Measurements from ENCODE around the gene LCN2.
"Not testable (repeated sequence)": the region's sequence is repeated elsewhere in the genome, so short reads cannot be mapped to it uniquely, and the experiment has no call there.

LCN2 gene

GRCh38 chr9:128149001-128149701 lies at the start of gene LCN2:
Gene LCN2, plus strand, starts transcription at chr9:128149453. Its CDS starts 73 bp downstream, at chr9:128149526.
- peak within 1 kb of the TSS; percentile 98 for H3K27ac ChIP-seq
- peak; percentile 84 for DNase-seq (ENCODE audit: low read depth, low spot score)

DNA sequence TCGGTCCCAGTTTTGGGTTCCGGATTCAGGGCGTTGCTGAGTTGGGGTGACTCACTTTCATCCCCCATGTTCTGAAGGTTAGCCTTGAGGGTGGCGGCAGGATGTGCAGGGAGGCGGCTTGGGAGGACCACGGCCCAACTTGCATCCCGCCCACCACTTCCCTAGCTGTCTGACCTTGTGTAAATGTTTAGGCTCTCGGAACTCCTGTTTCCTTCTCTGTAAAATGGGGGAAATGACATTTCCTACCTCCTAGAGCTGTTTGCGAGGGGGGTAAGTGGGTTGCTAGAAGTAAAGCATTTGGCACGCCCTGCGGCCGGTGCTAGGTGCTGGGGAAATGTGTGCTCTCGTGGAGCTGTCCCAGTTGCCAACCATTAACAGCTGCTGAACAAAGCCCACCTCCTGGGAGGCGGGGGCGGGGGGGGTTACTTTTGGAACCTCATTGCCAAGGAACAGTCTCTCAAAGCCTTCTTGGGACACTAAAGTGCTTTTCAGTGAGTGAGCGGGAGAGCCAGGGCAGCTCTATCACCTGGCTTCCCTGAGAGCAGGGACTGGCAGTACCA lies 49.2 kb upstream of the LCN2 start:
- DNase-seq (ENCODE audit: low read depth, low spot score) = no peak
- H3K27ac ChIP-seq = peak overlapping the region; percentile 88

GRCh38 chr9:128100581-128100980 lies 48.7 kb upstream of the LCN2 start:
- peak overlapping the region; percentile 88 for H3K27ac ChIP-seq
- DNase-seq (ENCODE audit: low read depth, low spot score) = no peak

DNA sequence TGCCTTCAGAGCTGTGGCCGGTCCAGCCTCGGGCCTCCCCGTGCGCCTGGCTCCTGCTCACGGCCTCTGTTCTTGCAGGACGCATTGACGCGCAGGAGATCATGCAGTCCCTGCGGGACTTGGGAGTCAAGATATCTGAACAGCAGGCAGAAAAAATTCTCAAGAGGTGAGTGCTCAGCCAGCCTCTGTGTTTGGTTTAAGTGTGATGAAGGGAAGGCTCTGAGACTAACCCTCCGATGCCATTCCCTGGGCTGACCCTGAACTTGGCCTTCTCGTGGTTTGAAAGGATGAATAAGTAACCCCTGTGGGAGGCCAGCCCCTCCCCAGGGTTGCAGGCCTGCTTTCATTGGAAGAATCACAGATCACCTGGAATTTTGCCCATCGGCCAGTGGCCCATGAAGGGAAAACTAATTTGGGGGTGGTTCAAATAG lies 48.0 kb upstream of the LCN2 start:
- H3K27ac ChIP-seq = no peak overlapping the region
- DNase-seq (ENCODE audit: low read depth, low spot score) = no peak

DNA sequence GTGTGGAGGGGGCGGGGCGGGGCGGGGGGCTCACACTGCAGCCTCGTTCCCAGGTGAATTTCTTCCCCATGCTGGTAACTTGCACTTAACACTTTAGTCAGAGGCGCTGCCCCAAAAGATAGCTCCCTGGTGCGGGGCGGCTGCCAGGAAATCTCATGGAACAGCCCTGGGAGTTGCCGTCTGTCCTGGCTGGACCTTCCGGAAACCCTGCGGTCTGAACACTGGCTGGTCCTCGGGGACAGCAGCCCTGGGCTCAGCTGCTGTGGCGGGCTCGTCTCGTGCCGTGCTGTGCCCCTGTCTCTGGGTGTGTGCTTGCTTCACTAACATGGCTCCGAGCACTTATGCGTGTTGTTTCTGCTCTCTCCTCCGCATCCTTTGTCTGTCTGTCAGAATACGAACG lies 47.6 kb upstream of the LCN2 start:
- no peak overlapping the region for H3K27ac ChIP-seq
- DNase-seq (ENCODE audit: low read depth, low spot score) = no peak

GRCh38 chr9:128102196-128102595 lies 47.1 kb upstream of the LCN2 start:
- no peak for DNase-seq (ENCODE audit: low read depth, low spot score)
- H3K27ac ChIP-seq = no peak overlapping the region

GRCh38 chr9:128102861-128103588 lies 46.2 kb upstream of the LCN2 start:
- no peak for DNase-seq (ENCODE audit: low read depth, low spot score)

GRCh38 chr9:128103589-128103962 lies 45.7 kb upstream of the LCN2 start:
- DNase-seq (ENCODE audit: low read depth, low spot score) = no peak
- no peak overlapping the region for H3K27ac ChIP-seq

More at GRCh38 chr9:128102861-128103588, 46.2 kb upstream of the LCN2 start:
- no peak overlapping the region for H3K27ac ChIP-seq

- no peak for DNase-seq (ENCODE audit: low read depth, low spot score)
- H3K27ac ChIP-seq = no peak overlapping the region
These were observed 45.1 kb upstream of the LCN2 start for GRCh38 chr9:128104171-128104618.

- no peak overlapping the region for H3K27ac ChIP-seq
- DNase-seq (ENCODE audit: low read depth, low spot score) = no peak
These were observed 43.6 kb upstream of the LCN2 start for GRCh38 chr9:128105538-128106175.

DNA sequence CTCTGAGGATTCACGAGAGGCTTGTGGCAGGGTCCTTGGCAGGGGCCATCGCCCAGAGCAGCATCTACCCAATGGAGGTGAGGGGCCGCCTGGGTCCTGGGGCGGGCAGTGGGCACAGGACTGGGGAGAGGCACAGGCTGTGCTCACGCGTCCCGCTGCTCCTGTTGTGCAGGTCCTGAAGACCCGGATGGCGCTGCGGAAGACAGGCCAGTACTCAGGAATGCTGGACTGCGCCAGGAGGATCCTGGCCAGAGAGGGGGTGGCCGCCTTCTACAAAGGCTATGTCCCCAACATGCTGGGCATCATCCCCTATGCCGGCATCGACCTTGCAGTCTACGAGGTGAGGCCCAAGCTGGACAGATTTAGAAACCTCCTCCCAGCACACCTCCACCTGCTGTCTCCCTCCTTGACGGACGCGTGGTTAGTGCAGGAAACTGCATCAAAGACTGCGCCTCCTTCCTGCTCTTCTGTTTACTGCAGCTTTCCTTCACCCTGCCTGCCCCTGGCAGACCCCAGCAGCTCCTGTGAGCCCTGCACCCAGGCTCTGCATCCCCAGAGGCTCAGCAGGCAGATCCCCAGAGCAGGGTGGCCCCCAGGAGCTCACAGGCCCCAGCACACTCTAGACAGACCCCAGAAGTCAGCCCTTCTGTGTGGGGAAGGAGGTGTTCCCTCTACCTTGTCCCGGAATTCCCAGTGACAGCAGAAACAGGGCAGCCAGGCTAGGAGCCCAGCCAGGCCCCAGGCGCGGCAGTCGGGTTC lies 42.9 kb upstream of the LCN2 start:
- DNase-seq (ENCODE audit: low read depth, low spot score) = no peak
- no peak overlapping the region for H3K27ac ChIP-seq

- no peak overlapping the region for H3K27ac ChIP-seq
- no peak for DNase-seq (ENCODE audit: low read depth, low spot score)
These were observed 42.2 kb upstream of the LCN2 start for GRCh38 chr9:128106940-128107467.

DNA sequence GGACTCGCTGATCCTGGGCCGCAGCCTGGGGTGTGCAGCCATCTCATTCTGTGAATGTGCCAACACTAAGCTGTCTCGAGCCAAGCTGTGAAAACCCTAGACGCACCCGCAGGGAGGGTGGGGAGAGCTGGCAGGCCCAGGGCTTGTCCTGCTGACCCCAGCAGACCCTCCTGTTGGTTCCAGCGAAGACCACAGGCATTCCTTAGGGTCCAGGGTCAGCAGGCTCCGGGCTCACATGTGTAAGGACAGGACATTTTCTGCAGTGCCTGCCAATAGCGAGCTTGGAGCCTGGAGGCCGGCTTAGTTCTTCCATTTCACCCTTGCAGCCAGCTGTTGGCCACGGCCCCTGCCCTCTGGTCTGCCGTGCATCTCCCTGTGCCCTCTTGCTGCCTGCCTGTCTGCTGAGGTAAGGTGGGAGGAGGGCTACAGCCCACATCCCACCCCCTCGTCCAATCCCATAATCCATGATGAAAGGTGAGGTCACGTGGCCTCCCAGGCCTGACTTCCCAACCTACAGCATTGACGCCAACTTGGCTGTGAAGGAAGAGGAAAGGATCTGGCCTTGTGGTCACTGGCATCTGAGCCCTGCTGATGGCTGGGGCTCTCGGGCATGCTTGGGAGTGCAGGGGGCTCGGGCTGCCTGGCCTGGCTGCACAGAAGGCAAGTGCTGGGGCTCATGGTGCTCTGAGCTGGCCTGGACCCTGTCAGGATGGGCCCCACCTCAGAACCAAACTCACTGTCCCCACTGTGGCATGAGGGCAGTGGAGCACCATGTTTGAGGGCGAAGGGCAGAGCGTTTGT lies 41.6 kb upstream of the LCN2 start:
- no peak overlapping the region for H3K27ac ChIP-seq
- no peak for DNase-seq (ENCODE audit: low read depth, low spot score)

GRCh38 chr9:128108269-128109049 lies 40.8 kb upstream of the LCN2 start:
- DNase-seq (ENCODE audit: low read depth, low spot score) = no peak
- H3K27ac ChIP-seq = no peak overlapping the region

DNA sequence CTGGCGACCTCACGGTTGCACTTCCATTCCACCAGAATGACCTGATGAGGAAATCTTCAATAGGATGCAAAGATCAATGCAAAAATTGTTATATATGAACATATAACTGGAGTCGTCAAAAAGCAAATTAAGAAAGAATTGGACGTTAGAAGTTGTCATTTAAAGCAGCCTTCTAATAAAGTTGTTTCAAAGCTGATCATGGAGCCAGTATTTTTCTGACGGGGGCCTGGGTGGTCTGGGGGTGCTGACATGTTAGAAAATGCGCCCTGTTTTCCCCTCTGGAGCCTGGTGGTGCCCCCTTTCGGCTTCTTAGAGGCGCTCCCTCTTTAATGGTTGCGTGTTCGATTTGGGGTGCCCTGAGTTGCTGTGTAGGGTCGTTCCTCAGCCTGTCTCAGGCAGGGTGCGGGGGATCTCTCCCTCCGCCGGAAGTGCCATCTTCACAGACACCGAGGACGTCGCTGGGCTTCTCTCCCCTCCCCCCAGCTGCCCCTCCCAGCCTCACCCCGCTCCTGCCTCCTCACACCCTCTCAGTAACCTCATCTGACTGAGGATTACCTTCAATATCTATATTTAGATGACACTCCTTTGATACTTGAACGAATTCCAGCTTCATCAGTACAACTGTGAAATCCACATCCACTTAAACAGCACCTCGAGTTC lies 40.1 kb upstream of the LCN2 start:
- no peak for DNase-seq (ENCODE audit: low read depth, low spot score)
- H3K27ac ChIP-seq = no peak overlapping the region

GRCh38 chr9:128111726-128112125 lies 37.5 kb upstream of the LCN2 start:
- DNase-seq (ENCODE audit: low read depth, low spot score); H3K27ac ChIP-seq: not testable (repeated sequence)

DNA sequence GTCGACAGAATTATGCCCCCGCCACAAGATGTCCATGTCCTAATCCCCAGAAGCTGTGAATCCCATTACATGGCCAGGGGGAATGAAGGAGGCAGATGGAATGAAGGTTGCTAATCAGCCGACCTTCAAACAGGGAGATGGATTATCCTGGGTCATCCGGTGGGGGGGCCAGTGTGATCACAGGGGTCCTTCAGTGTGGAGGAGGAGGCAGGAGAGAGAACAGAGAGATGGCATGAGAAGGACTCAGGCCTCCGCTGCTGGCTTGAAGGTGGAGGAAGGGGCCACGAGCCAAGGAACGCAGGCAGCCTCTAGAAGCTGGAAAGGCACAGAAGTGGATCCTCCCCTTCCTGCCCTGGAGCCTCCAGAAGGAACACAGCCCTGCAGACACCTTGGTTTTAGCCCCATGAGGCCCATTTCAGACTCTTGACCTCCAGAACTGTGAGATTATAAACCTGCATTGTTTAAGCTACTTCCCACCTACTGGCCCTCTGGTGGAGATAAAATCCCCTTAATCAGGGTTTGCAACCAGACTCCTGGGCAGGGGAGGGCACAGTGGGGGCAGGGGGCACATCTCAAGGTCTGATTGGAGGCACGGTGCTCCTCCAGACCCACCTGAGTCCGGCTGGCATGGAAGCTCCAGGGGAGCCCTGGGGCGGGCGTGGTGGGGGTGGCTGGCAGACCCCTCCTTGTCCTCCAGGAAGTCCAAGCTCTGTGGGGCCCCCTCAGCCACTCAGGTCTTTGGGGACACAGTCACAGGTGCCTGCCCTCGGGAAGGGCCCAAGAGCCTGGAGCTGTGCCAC lies 35.5 kb upstream of the LCN2 start:
- no peak for DNase-seq (ENCODE audit: low read depth, low spot score)
- no peak overlapping the region for H3K27ac ChIP-seq
